ENCODE measurements around the gene RNF34.

The RNF34 gene

GRCh38 chr12:121391619-121392324, 8.1 kb upstream of the RNF34 start:
- H3K4me3 ChIP-seq (ENCODE audit: low read depth, low read length): no peak overlapping the region
- TF ChIP-seq CTCF (IDR thresholded peaks at IDR 0.05; ENCODE audit: borderline replicate concordance, insufficient read depth, low read depth, low read length): no peak

GRCh38 chr12:121392325-121392716, 7.6 kb upstream of the RNF34 start:
- H3K4me3 ChIP-seq (ENCODE audit: low read depth, low read length): no peak overlapping the region
- no peak for TF ChIP-seq CTCF (IDR thresholded peaks at IDR 0.05; ENCODE audit: borderline replicate concordance, insufficient read depth, low read depth, low read length)

GRCh38 chr12:121397521-121397920, 2.4 kb upstream of the RNF34 start:
- H3K4me3 ChIP-seq (ENCODE audit: low read depth, low read length): no peak overlapping the region
- TF ChIP-seq CTCF (IDR thresholded peaks at IDR 0.05; ENCODE audit: borderline replicate concordance, insufficient read depth, low read depth, low read length): no peak

- no peak overlapping the region for H3K4me3 ChIP-seq (ENCODE audit: low read depth, low read length)
Measured at GRCh38 chr12:121398355-121398754, 1.6 kb upstream of the RNF34 start.

GRCh38 chr12:121400332-121401139, 618 bp downstream of the RNF34 start:
- H3K4me3 ChIP-seq (ENCODE audit: low read depth, low read length): peak overlapping the region; percentile 97
- no peak for TF ChIP-seq CTCF (IDR thresholded peaks at IDR 0.05; ENCODE audit: borderline replicate concordance, insufficient read depth, low read depth, low read length)

More at GRCh38 chr12:121398355-121398754, 1.6 kb upstream of the RNF34 start:
- TF ChIP-seq CTCF (IDR thresholded peaks at IDR 0.05; ENCODE audit: borderline replicate concordance, insufficient read depth, low read depth, low read length): no peak

- H3K4me3 ChIP-seq (ENCODE audit: low read depth, low read length): no peak overlapping the region
- TF ChIP-seq CTCF (IDR thresholded peaks at IDR 0.05; ENCODE audit: borderline replicate concordance, insufficient read depth, low read depth, low read length): no peak
Measured at GRCh38 chr12:121403721-121404120, 3.8 kb downstream of the RNF34 start.

GRCh38 chr12:121404734-121405133, 4.8 kb downstream of the RNF34 start:
- no peak for TF ChIP-seq CTCF (IDR thresholded peaks at IDR 0.05; ENCODE audit: borderline replicate concordance, insufficient read depth, low read depth, low read length)
- no peak overlapping the region for H3K4me3 ChIP-seq (ENCODE audit: low read depth, low read length)

Data from GM12875 (cell line).